Nephron (organoid): ENCODE results near the gene HPF1.
"Not testable (repeated sequence)": the region's sequence is repeated elsewhere in the genome, so short reads cannot be mapped to it uniquely, and the experiment has no call there.

Source experiments
- H3K27ac Mint-ChIP-seq, 3 experiments: 2 replicates each; pipeline ENCODE4 v1.8.0; 2020; ENCODE audit warnings: mixed read lengths in 3 of 3, mild to moderate bottlenecking in 2 of 3, moderate library complexity in 1 of 3
- H3K27me3 Mint-ChIP-seq: 2 replicates; pipeline ENCODE4 v1.8.0; 2021; ENCODE audit warnings: low read depth, mild to moderate bottlenecking, moderate library complexity, mixed read lengths
- H3K36me3 Mint-ChIP-seq: 2 replicates; pipeline ENCODE4 v1.8.0; 2020; ENCODE audit warnings: low read depth, mixed read lengths
- H3K4me1 Mint-ChIP-seq: 2 replicates; pipeline ENCODE4 v1.8.0; 2020; ENCODE audit warnings: mixed read lengths
- H3K4me3 Mint-ChIP-seq, 3 experiments: 2 replicates each; pipeline ENCODE4 v1.8.0; 2020; ENCODE audit warnings: mild to moderate bottlenecking in 3 of 3, mixed read lengths in 3 of 3, moderate library complexity in 2 of 3
- H3K9me3 Mint-ChIP-seq: 2 replicates; pipeline ENCODE4 v1.8.0; 2020; ENCODE audit warnings: mixed read lengths
- TF ChIP-seq, protein P1 (sequence below), 3 experiments: fragments of 200-600 bp; sonication (generic); IDR thresholded peaks; one replicate each; pipeline ENCODE4 v1.5.0; 2021; ENCODE audit warnings: antibody characterized with exemption in 3 of 3; ENCODE audit not compliant: unreplicated experiment in 3 of 3

The HPF1 gene

DNA sequence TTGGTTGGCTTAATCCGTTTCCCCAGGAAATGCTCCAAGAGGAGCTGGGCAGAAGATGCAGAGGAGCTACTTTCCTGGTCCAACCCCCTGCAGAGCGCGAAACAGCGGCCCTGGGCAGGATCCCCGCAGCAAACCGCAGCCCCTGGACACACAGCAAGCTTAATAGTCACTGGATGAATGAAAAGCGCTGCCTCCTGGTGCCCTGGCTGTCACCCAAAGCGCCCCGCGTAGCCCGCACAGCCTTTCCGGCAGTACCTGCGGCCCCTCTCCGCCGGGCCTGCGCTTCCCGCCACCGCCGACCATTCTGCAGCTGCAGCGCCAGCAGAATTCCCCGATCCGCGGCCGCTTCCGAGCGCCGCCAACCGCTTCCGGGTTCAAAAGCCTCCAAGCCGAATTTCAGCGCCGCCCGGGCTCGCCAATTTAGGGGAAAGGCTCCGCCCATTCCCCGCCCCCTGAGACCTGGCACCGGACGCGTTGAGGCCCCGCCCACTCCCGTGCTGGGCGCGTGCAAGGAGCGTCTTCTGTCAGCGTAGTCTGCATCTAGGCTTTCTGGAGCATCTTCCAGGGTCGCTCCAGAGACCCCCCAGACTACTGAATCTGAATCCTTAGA lies at the start of gene HPF1:
Gene HPF1, minus strand, starts transcription at position 370 of the 610 bp plus-strand sequence. Its CDS starts 67 bp downstream, at position 303.
- H3K4me1 Mint-ChIP-seq = peaks cover 17% of the 10 kb centered on the region
- no peaks in the 10 kb centered on the region for H3K27me3 Mint-ChIP-seq
- no peaks in the 10 kb centered on the region for H3K9me3 Mint-ChIP-seq
- H3K4me3 Mint-ChIP-seq = peak within 1 kb of the TSS; percentile 87 to 90 (median 88)
- peaks cover 4% of the 10 kb centered on the region for H3K36me3 Mint-ChIP-seq
- H3K27ac Mint-ChIP-seq = peak within 1 kb of the TSS; percentile 35 to 62 (median 40)
- TF ChIP-seq, protein P1, sequence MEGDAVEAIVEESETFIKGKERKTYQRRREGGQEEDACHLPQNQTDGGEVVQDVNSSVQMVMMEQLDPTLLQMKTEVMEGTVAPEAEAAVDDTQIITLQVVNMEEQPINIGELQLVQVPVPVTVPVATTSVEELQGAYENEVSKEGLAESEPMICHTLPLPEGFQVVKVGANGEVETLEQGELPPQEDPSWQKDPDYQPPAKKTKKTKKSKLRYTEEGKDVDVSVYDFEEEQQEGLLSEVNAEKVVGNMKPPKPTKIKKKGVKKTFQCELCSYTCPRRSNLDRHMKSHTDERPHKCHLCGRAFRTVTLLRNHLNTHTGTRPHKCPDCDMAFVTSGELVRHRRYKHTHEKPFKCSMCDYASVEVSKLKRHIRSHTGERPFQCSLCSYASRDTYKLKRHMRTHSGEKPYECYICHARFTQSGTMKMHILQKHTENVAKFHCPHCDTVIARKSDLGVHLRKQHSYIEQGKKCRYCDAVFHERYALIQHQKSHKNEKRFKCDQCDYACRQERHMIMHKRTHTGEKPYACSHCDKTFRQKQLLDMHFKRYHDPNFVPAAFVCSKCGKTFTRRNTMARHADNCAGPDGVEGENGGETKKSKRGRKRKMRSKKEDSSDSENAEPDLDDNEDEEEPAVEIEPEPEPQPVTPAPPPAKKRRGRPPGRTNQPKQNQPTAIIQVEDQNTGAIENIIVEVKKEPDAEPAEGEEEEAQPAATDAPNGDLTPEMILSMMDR (IDR thresholded peaks at IDR 0.05; ENCODE audit: unreplicated experiment in 3 of 3) = no peak

DNA sequence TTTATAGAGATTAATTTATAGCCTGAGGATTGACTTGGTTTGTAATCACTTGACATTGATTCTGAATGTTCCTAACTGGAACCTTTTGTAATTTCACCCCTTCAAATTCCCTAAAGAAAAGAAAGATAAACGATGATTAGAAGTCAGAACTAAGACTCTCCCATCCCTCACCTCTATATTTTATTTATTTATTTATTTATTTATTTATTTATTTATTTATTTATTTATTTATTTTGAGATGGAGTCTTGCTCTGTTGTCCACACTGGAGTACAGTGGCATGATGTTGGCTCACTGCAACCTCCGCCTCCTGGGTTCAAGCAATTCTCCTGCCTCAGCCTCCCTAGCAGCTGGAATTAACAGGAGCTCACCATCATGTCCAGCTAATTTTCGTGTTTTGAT lies 49.0 kb upstream of the HPF1 start:
- not testable (repeated sequence) for H3K36me3 Mint-ChIP-seq, H3K9me3 Mint-ChIP-seq, H3K4me1 Mint-ChIP-seq, H3K27ac Mint-ChIP-seq, H3K4me3 Mint-ChIP-seq
- H3K27me3 Mint-ChIP-seq = peaks cover 11% of the 10 kb centered on the region

DNA sequence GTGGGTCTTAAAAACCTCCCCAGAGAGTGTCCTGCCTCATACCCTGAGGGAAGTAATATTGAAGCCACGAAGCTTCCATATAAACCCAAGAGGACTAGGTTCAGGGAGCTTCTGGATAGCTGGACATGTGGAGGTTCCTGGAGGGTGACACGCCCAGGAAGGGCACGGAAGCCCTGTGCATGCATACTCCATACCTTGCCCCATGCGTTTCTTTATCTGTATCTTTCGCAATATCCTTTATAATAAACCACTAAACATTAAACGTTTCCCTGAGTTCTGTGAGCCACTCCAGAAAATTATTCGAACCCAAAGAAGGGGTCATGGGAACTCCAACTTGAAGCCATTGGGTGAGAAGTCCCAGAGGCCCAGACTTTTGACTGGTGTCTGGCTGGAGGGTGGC lies 45.7 kb upstream of the HPF1 start:
- Mint-ChIP-seq H3K27me3 (peaks cover 3% of the 10 kb centered on the region), H3K9me3 (peaks cover 4% of the 10 kb centered on the region), H3K36me3 (no peaks in the 10 kb centered on the region), H3K27ac (no peak overlapping the region), H3K4me1 (no peaks in the 10 kb centered on the region), H3K4me3 (no peak overlapping the region)
- TF ChIP-seq, protein P1 (IDR thresholded peaks at IDR 0.05; ENCODE audit: unreplicated experiment in 3 of 3) = no peak

DNA sequence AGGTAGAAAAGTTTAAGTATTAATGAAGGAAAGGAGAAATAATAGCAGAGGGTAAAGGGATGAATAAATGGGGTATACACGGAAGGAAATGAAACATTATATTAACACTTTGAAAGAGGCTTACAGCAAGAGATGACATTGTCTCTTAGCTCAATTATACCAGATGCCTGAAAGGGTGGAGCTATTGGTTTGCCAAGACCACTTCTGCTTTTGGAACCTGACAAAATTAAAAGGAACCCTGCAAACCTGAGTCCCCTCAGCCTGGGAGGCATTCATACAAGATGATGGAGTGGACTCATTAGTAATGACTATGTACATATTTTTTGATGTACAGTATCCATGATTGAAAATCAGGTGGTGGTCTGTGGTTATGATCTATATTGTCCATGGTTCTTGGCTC lies 45.1 kb upstream of the HPF1 start:
- no peak overlapping the region for H3K4me3 Mint-ChIP-seq
- TF ChIP-seq, protein P1 (IDR thresholded peaks at IDR 0.05; ENCODE audit: unreplicated experiment in 3 of 3) = no peak

DNA sequence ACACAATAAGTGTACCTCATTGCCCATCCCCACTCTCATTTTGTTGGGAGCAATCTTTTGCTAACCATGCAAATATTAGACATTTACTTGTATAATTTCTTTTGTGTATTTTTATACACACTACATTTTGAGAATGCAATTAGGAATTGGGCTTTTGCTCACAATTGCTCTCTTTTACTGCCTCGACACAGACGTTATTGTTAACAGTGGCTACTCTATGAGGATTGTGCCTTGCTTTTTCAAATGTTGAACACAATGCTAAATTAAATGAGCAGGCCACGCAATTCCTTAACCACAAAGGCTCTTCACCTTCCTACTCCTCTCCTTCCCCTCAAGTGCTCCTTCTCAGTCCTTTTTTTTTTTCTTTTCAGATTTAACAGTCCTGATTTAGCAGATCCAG lies 42.8 kb upstream of the HPF1 start:
- TF ChIP-seq, protein P1 (IDR thresholded peaks at IDR 0.05; ENCODE audit: unreplicated experiment in 3 of 3) = no peak
- no peaks in the 10 kb centered on the region for H3K4me1 Mint-ChIP-seq
- no peaks in the 10 kb centered on the region for H3K36me3 Mint-ChIP-seq
- H3K9me3 Mint-ChIP-seq = peaks cover 4% of the 10 kb centered on the region
- H3K27me3 Mint-ChIP-seq = peaks cover 3% of the 10 kb centered on the region
- no peak overlapping the region for H3K27ac Mint-ChIP-seq
- H3K4me3 Mint-ChIP-seq = no peak overlapping the region

More for the DNA sequence above, 45.1 kb upstream of the HPF1 start:
- H3K27ac Mint-ChIP-seq = no peak overlapping the region
- no peaks in the 10 kb centered on the region for H3K4me1 Mint-ChIP-seq
- peaks cover 4% of the 10 kb centered on the region for H3K9me3 Mint-ChIP-seq
- H3K36me3 Mint-ChIP-seq = no peaks in the 10 kb centered on the region
- peaks cover 3% of the 10 kb centered on the region for H3K27me3 Mint-ChIP-seq

DNA sequence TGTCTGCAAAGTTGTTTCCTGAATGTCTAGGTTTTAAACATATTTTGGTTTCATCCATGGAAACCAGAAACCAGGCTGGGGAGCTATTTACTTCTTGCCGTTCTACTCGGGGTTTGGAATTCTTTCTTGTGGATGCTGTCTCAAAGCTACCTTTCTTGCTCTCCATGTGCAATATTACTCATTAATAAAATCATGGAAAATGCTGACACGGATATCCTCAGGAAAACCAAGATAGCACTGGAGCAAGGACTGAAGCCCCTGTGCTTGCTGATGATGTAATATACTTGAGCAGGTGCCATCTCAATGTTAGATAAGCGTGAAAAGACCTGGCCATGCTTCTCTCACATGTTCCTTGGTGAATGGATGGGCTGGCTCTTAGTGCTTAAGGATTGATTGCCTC lies 41.5 kb upstream of the HPF1 start:
- Mint-ChIP-seq H3K36me3 (no peaks in the 10 kb centered on the region), H3K27me3 (no peaks in the 10 kb centered on the region), H3K9me3 (peaks cover under 1% of the 10 kb centered on the region), H3K4me3 (no peak overlapping the region), H3K4me1 (no peaks in the 10 kb centered on the region), H3K27ac (no peak overlapping the region)
- TF ChIP-seq, protein P1 (IDR thresholded peaks at IDR 0.05; ENCODE audit: unreplicated experiment in 3 of 3) = no peak
